IMR-90 (cell line): Measurements from ENCODE around the gene OSM. TPM values are rescaled to one million over a fixed set of nuclear protein-coding genes. Genes with fewer than 3 reads are reported as not detected.

Experiments
- ATAC-seq: fragments of 200-7000 bp; cut with Tn5 transposase; 2 replicates; pipeline ENCODE4 v1.9.1; 2020; ENCODE audit warnings: low read depth, mild to moderate bottlenecking, moderate library complexity
- BruUV-seq: library from RNA; stranded (reverse); fragments of 400-500 nt; replicated peaks from 2 replicates; lab custom pipeline; 2021; lab: Mats Ljungman, UMichigan
- CTCF ChIA-PET: fragments of 300-600 bp; formaldehyde crosslinking; extraction: SDS; loops from one replicate; lab custom pipeline; 2021; ENCODE audit warnings: antibody characterized with exemption; lab: Yijun Ruan, JAX
- POLR2A ChIA-PET: fragments of 300-600 bp; sonication (Branson Sonifier 250); formaldehyde crosslinking; loops from one replicate; lab custom pipeline; 2022; ENCODE audit warnings: antibody characterized with exemption; ENCODE audit not compliant: unreplicated experiment; lab: Charles Lee
- DNase-seq: peaks from one replicate; pipeline ENCODE4 v3.0.0; 2013
- H2AFZ ChIP-seq: replicated peaks from 2 replicates; pipeline ENCODE3; 2013; ENCODE audit warnings: low read length, mild to moderate bottlenecking; ENCODE audit not compliant: poor library complexity
- H2AK5ac ChIP-seq: 2 replicates; pipeline ENCODE4 v1.6.1; 2013; ENCODE audit warnings: low read depth, low read length, inconsistent platforms
- H2AK9ac ChIP-seq: replicated peaks from 2 replicates; pipeline ENCODE3; 2013; ENCODE audit warnings: mild to moderate bottlenecking, low read depth, low read length, moderate library complexity; ENCODE audit not compliant: poor library complexity
- H2BK120ac ChIP-seq: 2 replicates; pipeline ENCODE4 v1.6.1; 2013; ENCODE audit warnings: low read depth, low read length, inconsistent platforms
- H2BK15ac ChIP-seq: 3 replicates; pipeline ENCODE4 v1.6.1; 2013; ENCODE audit warnings: low read depth, low read length, inconsistent platforms
- H2BK20ac ChIP-seq: 2 replicates; pipeline ENCODE4 v1.6.1; 2013; ENCODE audit warnings: low read depth, mild to moderate bottlenecking, inconsistent platforms, low read length, moderate library complexity
- H2BK5ac ChIP-seq: 2 replicates; pipeline ENCODE4 v1.6.1; 2013; ENCODE audit warnings: mild to moderate bottlenecking, low read depth, low read length, inconsistent platforms; ENCODE audit not compliant: poor library complexity, severe bottlenecking
- H3K14ac ChIP-seq: replicated peaks from 2 replicates; pipeline ENCODE4 v1.6.1; 2013; ENCODE audit warnings: low read depth, low read length, inconsistent platforms
- H3K18ac ChIP-seq: 2 replicates; pipeline ENCODE4 v1.6.1; 2013; ENCODE audit warnings: low read depth, low read length, control low read depth
- H3K23ac ChIP-seq: 2 replicates; pipeline ENCODE4 v1.6.1; 2013; ENCODE audit warnings: low read depth, low read length, inconsistent platforms
- H3K27ac ChIP-seq: 2 replicates; pipeline ENCODE4 v1.5.1; 2013; ENCODE audit warnings: mild to moderate bottlenecking, control low read depth, low read length; ENCODE audit not compliant: insufficient read depth
- H3K27me3 ChIP-seq: 2 replicates; pipeline ENCODE4 v1.6.1; 2013; ENCODE audit warnings: low read length; ENCODE audit not compliant: control insufficient read depth, insufficient read depth
- H3K36me3 ChIP-seq: 2 replicates; pipeline ENCODE4 v1.6.1; 2013; ENCODE audit warnings: low read length, mixed read lengths; ENCODE audit not compliant: control insufficient read depth, insufficient read depth
- H3K4ac ChIP-seq: 2 replicates; pipeline ENCODE4 v1.6.1; 2013; ENCODE audit warnings: low read depth, low read length, inconsistent platforms
- H3K4me1 ChIP-seq: 2 replicates; pipeline ENCODE4 v1.6.1; 2013; ENCODE audit warnings: low read length, mixed read lengths; ENCODE audit not compliant: control insufficient read depth, insufficient read depth
- H3K4me2 ChIP-seq: 2 replicates; pipeline ENCODE4 v1.6.1; 2013; ENCODE audit warnings: low read depth, mild to moderate bottlenecking, control low read depth, low read length, moderate library complexity
- H3K4me3 ChIP-seq: 2 replicates; pipeline ENCODE4 v1.5.1; 2013; ENCODE audit warnings: low read depth, mild to moderate bottlenecking, control low read depth, low read length, moderate library complexity; ENCODE audit not compliant: insufficient read depth
- H3K56ac ChIP-seq: 2 replicates; pipeline ENCODE4 v1.6.1; 2013; ENCODE audit warnings: low read length, inconsistent platforms; ENCODE audit not compliant: insufficient read depth; ENCODE audit errors: extremely low read depth
- H3K79me1 ChIP-seq, 2 experiments: 2 replicates each; pipeline ENCODE4 v1.6.1; 2013; ENCODE audit warnings: low read length in 2 of 2, inconsistent platforms in 1 of 2, low read depth in 1 of 2
- H3K9ac ChIP-seq: 2 replicates; pipeline ENCODE4 v1.6.1; 2013; ENCODE audit warnings: low read depth, low read length, control low read depth
- H3K9me1 ChIP-seq: 2 replicates; pipeline ENCODE4 v1.6.1; 2013; ENCODE audit warnings: low read length, inconsistent platforms; ENCODE audit not compliant: insufficient read depth
- H3K9me3 ChIP-seq: 2 replicates; pipeline ENCODE4 v1.6.1; 2013; ENCODE audit warnings: low read length; ENCODE audit not compliant: control insufficient read depth, insufficient read depth
- H4K20me1 ChIP-seq: 2 replicates; pipeline ENCODE4 v1.6.1; 2013; ENCODE audit warnings: low read length, inconsistent platforms; ENCODE audit not compliant: insufficient read depth
- H4K5ac ChIP-seq: 2 replicates; pipeline ENCODE4 v1.6.1; 2013; ENCODE audit warnings: mild to moderate bottlenecking, low read depth, low read length, control low read depth
- H4K8ac ChIP-seq, 2 experiments: 2 replicates each; pipeline ENCODE4 v1.6.1; 2013; ENCODE audit warnings: low read depth in 2 of 2, low read length in 2 of 2, control low read depth in 1 of 2, inconsistent platforms in 1 of 2
- H4K91ac ChIP-seq: 2 replicates; pipeline ENCODE4 v1.6.1; 2013; ENCODE audit warnings: low read depth, low read length, inconsistent platforms; ENCODE audit not compliant: insufficient read depth
- BHLHE40 ChIP-seq: fragments of 150-350 bp; IDR thresholded peaks from 2 replicates; pipeline ENCODE4 v1.6.1; 2016; ENCODE audit warnings: mild to moderate bottlenecking, low read depth, low read length
- CEBPB ChIP-seq: IDR thresholded peaks from 2 replicates; pipeline ENCODE4 v1.6.1; 2012; ENCODE audit warnings: low read depth, low read length, improper control_type of control experiment
- FOS ChIP-seq: fragments of 150-350 bp; IDR thresholded peaks from 2 replicates; pipeline ENCODE4 v1.6.1; 2016; ENCODE audit warnings: low read depth, low read length
- MAZ ChIP-seq: IDR thresholded peaks from 2 replicates; pipeline ENCODE4 v1.6.1; 2012; ENCODE audit warnings: low read depth, mild to moderate bottlenecking, low read length, improper control_type of control experiment, moderate library complexity, borderline replicate concordance
- POLR2A ChIP-seq: IDR thresholded peaks from 2 replicates; pipeline ENCODE4 v1.6.1; 2012; ENCODE audit warnings: mild to moderate bottlenecking, low read depth, low read length
- RCOR1 ChIP-seq: IDR thresholded peaks from 2 replicates; pipeline ENCODE4 v1.6.1; 2012; ENCODE audit warnings: mild to moderate bottlenecking, low read length, improper control_type of control experiment; ENCODE audit not compliant: insufficient replicate concordance
- SMC3 ChIP-seq: fragments of 150-350 bp; IDR thresholded peaks from 2 replicates; pipeline ENCODE4 v1.6.1; 2016; ENCODE audit warnings: low read depth, mild to moderate bottlenecking, antibody characterized with exemption, low read length, moderate library complexity
- WGBS, 2 experiments: methylation state at CpG; one replicate each; pipeline versions ENCODE4 v1.1.5 to v1.1.7; 2013; ENCODE audit warnings: missing lambda C conversion rate in 2 of 2; ENCODE audit not compliant: insufficient read length in 1 of 2; ENCODE audit errors: extremely low coverage in 2 of 2; 5-methylcytosine and 5-hydroxymethylcytosine counted together
- dilution Hi-C: fragments of 300-500 bp; cut with HindIII; formaldehyde crosslinking; loops from one replicate; pipeline ENCODE4 v1.14.3; 2018; ENCODE audit warnings: low sequenced_read_pairs; ENCODE audit not compliant: unreplicated experiment
- in situ Hi-C: fragments of 300-500 bp; cut with MboI; formaldehyde crosslinking; loops from 3 replicates; pipeline ENCODE4 v1.14.3; 2019; ENCODE audit warnings: low sequenced_read_pairs, inconsistent platforms, mixed read lengths
- intact Hi-C: fragments of 100-400 bp; cut with micrococcal nuclease; formaldehyde crosslinking; loops from 2 replicates; pipeline ENCODE4 v1.10.0; 2022
- polyA plus RNA-seq, 3 experiments: library from polyadenylated mRNA; depleted of rRNA; stranded (reverse); fragments of >200 nt; gene quantifications; 2 replicates each; pipeline ENCODE4 v1.2.3, GENCODE V29; 2012; ENCODE audit warnings: low replicate concordance in 1 of 3
- total RNA-seq: library from RNA; depleted of rRNA; stranded (reverse); fragments of >200 nt; gene quantifications from 2 replicates; pipeline ENCODE4 v1.2.3, GENCODE V29; 2012
- TF ChIP-seq, protein P1 (sequence below): conservative IDR thresholded peaks from 2 replicates; pipeline ENCODE4 v1.5.1; 2012; ENCODE audit warnings: mild to moderate bottlenecking, low read depth, low read length, improper control_type of control experiment
- TF ChIP-seq, protein P2 (sequence below): fragments of 150-350 bp; IDR thresholded peaks from 2 replicates; pipeline ENCODE4 v1.6.1; 2017; ENCODE audit warnings: mild to moderate bottlenecking, antibody characterized with exemption, low read length, low read depth

OSM gene
- total and polyA plus RNA-seq, 2 of the 4 experiments (the other 2 are of a cell fraction): not detected

DNA sequence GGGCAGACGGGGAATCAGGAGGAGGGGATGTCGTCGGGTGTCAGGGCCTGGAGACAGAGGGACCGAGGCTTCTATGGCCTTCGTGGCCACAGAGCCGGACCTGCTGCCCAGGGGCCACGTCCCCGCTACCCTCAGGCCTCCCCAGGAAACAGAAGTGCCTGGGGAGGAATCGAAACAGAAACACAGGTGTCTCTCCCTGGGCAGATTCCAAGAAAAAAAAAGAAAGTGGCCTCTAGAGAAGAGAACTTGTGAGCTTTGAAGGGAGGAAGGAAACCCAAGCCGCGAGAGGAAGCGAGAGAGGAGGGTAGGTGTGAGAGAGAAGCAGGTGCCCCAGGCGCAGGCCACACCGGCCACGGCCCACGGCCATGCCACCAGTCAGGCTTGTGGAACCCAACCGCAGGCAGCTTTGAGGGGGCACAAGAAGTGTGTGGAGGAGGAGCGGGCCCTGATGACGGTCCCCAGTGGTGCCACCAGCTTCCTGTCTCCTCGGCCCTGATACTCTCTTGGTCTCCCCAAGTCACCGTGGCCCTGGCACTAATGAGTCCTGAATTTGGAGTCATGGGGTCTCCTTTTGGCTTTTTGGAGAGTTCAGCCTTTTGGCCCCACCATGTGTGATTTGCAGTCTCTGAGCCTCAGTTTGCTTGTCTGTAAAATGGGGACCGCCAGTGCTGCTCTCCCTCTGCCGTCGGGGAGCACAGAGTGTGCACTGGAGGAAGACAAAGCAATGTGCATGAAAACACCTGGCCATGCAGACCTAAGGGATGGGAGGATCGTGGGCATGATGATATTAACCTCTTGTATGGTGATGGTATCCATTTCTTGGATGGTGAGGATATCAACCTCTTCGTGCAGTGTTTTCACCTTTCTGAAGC is 45.3 kb downstream of the OSM start:
- H3K23ac ChIP-seq: no peak overlapping the region
- no peak overlapping the region for H3K4me2 ChIP-seq
- H4K20me1 ChIP-seq: no peaks in the 10 kb centered on the region
- H3K27ac ChIP-seq: no peak overlapping the region
- H4K5ac ChIP-seq: no peak overlapping the region
- no TSS peak for BruUV-seq
- H3K79me1 ChIP-seq: no peaks in the 10 kb centered on the region
- H3K18ac ChIP-seq: no peak overlapping the region
- in situ Hi-C loops: no loop called here
- H3K4me3 ChIP-seq: no peak overlapping the region
- dilution Hi-C loops: no loop called here
- peak overlapping the region; percentile 36; the same call in 1 of the 2 replicates for H2BK120ac ChIP-seq
- H3K36me3 ChIP-seq: no peaks in the 10 kb centered on the region
- no peak overlapping the region for H3K14ac ChIP-seq
- H2AK9ac ChIP-seq: peak overlapping the region; percentile 15
- intact Hi-C loops: no loop called here
- POLR2A ChIA-PET: no interaction called here
- H2BK20ac ChIP-seq: peak overlapping the region; percentile 48; the same call in 1 of the 2 replicates
- H2BK5ac ChIP-seq: no peak overlapping the region
- H3K9me1 ChIP-seq: 0 out of 2 replicates have a peak, but pooled peaks cover 4% of the 10 kb centered on the region
- 0 out of 3 replicates have a peak overlapping the region, but pooled peaks have one; percentile 27 for H2BK15ac ChIP-seq
- TF ChIP-seq POLR2A (no peak), FOS (no peak), RCOR1 (no peak), CEBPB (no peak), BHLHE40 (no peak), SMC3 (no peak), MAZ (no peak)
- TF ChIP-seq, protein P1, sequence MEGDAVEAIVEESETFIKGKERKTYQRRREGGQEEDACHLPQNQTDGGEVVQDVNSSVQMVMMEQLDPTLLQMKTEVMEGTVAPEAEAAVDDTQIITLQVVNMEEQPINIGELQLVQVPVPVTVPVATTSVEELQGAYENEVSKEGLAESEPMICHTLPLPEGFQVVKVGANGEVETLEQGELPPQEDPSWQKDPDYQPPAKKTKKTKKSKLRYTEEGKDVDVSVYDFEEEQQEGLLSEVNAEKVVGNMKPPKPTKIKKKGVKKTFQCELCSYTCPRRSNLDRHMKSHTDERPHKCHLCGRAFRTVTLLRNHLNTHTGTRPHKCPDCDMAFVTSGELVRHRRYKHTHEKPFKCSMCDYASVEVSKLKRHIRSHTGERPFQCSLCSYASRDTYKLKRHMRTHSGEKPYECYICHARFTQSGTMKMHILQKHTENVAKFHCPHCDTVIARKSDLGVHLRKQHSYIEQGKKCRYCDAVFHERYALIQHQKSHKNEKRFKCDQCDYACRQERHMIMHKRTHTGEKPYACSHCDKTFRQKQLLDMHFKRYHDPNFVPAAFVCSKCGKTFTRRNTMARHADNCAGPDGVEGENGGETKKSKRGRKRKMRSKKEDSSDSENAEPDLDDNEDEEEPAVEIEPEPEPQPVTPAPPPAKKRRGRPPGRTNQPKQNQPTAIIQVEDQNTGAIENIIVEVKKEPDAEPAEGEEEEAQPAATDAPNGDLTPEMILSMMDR: no peak
- TF ChIP-seq, protein P2, sequence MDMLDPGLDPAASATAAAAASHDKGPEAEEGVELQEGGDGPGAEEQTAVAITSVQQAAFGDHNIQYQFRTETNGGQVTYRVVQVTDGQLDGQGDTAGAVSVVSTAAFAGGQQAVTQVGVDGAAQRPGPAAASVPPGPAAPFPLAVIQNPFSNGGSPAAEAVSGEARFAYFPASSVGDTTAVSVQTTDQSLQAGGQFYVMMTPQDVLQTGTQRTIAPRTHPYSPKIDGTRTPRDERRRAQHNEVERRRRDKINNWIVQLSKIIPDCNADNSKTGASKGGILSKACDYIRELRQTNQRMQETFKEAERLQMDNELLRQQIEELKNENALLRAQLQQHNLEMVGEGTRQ: no peak
- WGBS, 2 experiments: 98% methylated on average over 9 of the region's 26 CpGs; no CpG with 5 or more reads in 1 of the 2 experiments
- CTCF ChIA-PET: no interaction called here
- no peak overlapping the region for H4K91ac ChIP-seq
- H2AK5ac ChIP-seq: peak overlapping the region; percentile 56
- H4K8ac ChIP-seq: no peak overlapping the region
- peak overlapping the region; percentile 1 for H2AFZ ChIP-seq
- DNase-seq: no peak
- peaks cover 7% of the 10 kb centered on the region for H3K9me3 ChIP-seq
- no peak for ATAC-seq
- H3K9ac ChIP-seq: no peak overlapping the region
- no peaks in the 10 kb centered on the region for H3K27me3 ChIP-seq
- H3K4me1 ChIP-seq: peaks cover 13% of the 10 kb centered on the region
- no peak overlapping the region for H3K56ac ChIP-seq
- H3K4ac ChIP-seq: peak overlapping the region; percentile 29; the same call in 1 of the 2 replicates
